ENCODE data around the gene TMEM231.

- no peak for TF ChIP-seq POLR2A (IDR thresholded peaks at IDR 0.05)
- TF ChIP-seq, protein P1, sequence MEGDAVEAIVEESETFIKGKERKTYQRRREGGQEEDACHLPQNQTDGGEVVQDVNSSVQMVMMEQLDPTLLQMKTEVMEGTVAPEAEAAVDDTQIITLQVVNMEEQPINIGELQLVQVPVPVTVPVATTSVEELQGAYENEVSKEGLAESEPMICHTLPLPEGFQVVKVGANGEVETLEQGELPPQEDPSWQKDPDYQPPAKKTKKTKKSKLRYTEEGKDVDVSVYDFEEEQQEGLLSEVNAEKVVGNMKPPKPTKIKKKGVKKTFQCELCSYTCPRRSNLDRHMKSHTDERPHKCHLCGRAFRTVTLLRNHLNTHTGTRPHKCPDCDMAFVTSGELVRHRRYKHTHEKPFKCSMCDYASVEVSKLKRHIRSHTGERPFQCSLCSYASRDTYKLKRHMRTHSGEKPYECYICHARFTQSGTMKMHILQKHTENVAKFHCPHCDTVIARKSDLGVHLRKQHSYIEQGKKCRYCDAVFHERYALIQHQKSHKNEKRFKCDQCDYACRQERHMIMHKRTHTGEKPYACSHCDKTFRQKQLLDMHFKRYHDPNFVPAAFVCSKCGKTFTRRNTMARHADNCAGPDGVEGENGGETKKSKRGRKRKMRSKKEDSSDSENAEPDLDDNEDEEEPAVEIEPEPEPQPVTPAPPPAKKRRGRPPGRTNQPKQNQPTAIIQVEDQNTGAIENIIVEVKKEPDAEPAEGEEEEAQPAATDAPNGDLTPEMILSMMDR (IDR thresholded peaks at IDR 0.05) = no peak
Observed at GRCh38 chr16:75578212-75578611, 22.2 kb upstream of the TMEM231 start.
